Activated CD8-positive, alpha-beta memory T cell treated with anti-CD3 and anti-CD28 coated beads for 48 hours (primary cell): Measurements from ENCODE around the gene HID1.
A peak's percentile ranks its signal among the peaks of the same experiment; 100 is the strongest.
"Not testable (repeated sequence)": the region's sequence is repeated elsewhere in the genome, so short reads cannot be mapped to it uniquely, and the experiment has no call there.

Source experiments
- DNase-seq, 3 experiments: peaks; one replicate each; pipeline ENCODE4 v3.0.0-alpha.2; 2020; ENCODE audit warnings: low read depth in 2 of 3, low spot score in 2 of 3

The HID1 gene

GRCh38 chr17:74969501-74969900, 3.1 kb downstream of the HID1 start:
- DNase-seq = not testable (repeated sequence)

- DNase-seq = no peak
Measured at GRCh38 chr17:74968361-74968780, 4.2 kb downstream of the HID1 start.

GRCh38 chr17:74964988-74965622, 7.5 kb downstream of the HID1 start:
- DNase-seq = no peak

- DNase-seq = no peak
Measured at GRCh38 chr17:74964246-74964761, 8.3 kb downstream of the HID1 start.

GRCh38 chr17:74963656-74964055, 8.9 kb downstream of the HID1 start:
- DNase-seq = no peak

- DNase-seq = no peak
Measured at GRCh38 chr17:74962622-74963394, 9.8 kb downstream of the HID1 start.

GRCh38 chr17:74961657-74962350, 10.8 kb downstream of the HID1 start:
- DNase-seq = peak; percentile 43 to 93 (median 91)

- no peak for DNase-seq
Measured at GRCh38 chr17:74960570-74961342, 11.8 kb downstream of the HID1 start.

- no peak for DNase-seq
Measured at GRCh38 chr17:74959826-74960515, 12.6 kb downstream of the HID1 start.

GRCh38 chr17:74957935-74958740, 14.4 kb downstream of the HID1 start:
- DNase-seq = peak; percentile 59 to 91 (median 78)

- no peak for DNase-seq
Measured at GRCh38 chr17:74956093-74956492, 16.5 kb downstream of the HID1 start.

GRCh38 chr17:74954665-74955421, 17.7 kb downstream of the HID1 start:
- no peak for DNase-seq

GRCh38 chr17:74954115-74954514, 18.4 kb downstream of the HID1 start:
- no peak for DNase-seq

GRCh38 chr17:74953134-74953687, 19.3 kb downstream of the HID1 start:
- no peak for DNase-seq

- DNase-seq = no peak
Measured at GRCh38 chr17:74952431-74953133, 20.0 kb downstream of the HID1 start.

- no peak for DNase-seq
Measured at GRCh38 chr17:74951680-74952421, 20.7 kb downstream of the HID1 start.

GRCh38 chr17:74951065-74951464, 21.5 kb downstream of the HID1 start:
- no peak for DNase-seq
